ENCODE results near the gene CCDC60. TPM values are rescaled to one million over a fixed set of nuclear protein-coding genes. Genes with fewer than 3 reads are reported as not detected.
A peak's percentile ranks its signal among the peaks of the same experiment; 100 is the strongest.

CCDC60 gene
- total RNA-seq, 1 donor from 2014 or later: not detected

GRCh38 chr12:119540476-119540875 lies 205.9 kb downstream of the CCDC60 start:
- DNase-seq (ENCODE audit: low spot score): no peak

DNA sequence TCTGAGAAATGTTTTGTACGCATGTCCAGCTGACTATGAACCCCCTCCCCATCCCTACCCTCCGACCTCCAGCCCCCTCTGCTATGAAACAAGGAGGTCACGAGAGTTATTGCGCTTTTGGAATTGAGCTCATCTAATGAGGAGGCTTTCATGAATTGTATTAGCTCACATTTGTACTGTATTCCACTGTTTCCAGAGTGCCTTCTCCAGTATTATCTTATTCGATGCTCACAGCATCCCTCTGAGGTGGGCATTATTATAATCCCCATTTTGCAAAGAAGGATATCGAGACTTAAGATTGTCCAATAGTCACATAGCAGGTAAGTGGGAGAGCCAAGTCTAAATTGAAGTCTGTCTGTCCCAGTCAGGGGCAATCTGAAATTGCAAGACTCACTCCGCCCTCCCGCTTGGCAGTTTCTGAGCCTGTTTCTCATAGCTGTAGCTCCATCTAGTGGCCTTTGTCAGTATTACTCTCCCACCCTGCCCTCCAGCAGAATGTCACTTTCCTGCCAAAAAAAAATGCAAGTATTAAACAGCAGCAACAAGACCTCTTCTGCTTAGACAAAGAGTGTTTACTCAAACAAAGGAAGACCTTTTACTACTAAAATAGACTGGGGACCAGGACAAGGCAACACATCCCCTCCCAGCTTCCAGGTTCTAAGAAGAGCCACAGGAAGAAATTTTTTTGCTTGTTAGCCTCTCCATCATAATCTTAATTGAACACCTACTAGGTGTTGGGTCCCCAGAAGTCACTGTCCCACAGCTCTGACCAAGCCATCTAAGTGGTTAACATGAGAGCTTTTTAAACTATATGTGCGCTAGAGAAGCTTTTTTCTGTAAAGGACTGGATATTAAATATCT lies 210.5 kb downstream of the CCDC60 start:
- peak; percentile 54 for DNase-seq (ENCODE audit: low spot score)

DNA sequence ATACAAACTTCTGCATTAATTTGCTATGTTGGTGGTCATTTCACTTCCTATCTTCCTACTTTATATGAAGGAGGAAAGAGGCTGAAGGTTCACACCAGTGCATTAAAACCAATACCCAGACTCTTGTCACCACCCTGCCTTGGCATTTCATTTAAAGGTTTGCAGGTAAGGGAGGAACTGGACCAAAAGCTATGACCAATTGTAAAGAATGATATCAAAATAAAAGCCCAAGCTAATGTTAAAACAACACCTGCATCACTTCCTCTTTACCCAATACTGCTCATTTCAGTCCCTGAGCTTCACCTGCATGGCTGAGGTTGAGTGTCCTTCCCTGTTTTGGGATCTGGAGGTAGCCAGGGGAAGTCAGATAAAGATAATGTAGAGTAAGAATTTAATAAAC lies 211.8 kb downstream of the CCDC60 start:
- DNase-seq (ENCODE audit: low spot score): no peak

GRCh38 chr12:119547001-119547400 lies 212.5 kb downstream of the CCDC60 start:
- DNase-seq (ENCODE audit: low spot score): no peak

GRCh38 chr12:119556854-119557253 lies 222.3 kb downstream of the CCDC60 start:
- DNase-seq (ENCODE audit: low spot score): no peak

- DNase-seq (ENCODE audit: low spot score): no peak
Observed at GRCh38 chr12:119565404-119565803, 230.9 kb downstream of the CCDC60 start.

DNA sequence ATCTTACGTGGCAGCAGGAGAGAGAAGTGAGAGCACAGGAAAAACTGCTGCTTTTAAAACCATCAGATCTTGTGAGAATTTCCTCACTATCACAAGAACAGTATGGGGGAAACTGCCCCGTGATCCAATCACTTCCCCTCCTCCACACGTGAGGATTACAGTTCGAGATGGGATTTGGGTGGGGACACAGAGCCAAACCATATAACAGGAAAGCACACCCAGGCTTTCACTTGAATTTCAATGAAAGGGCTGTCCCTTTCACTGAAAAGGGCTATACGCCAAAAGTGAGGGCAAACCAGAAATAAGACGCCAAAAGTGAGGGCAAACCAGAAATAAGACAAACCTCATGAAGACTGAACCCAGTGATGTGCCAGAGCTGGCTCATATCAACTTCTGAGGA lies 236.2 kb downstream of the CCDC60 start:
- no peak for DNase-seq (ENCODE audit: low spot score)

DNA sequence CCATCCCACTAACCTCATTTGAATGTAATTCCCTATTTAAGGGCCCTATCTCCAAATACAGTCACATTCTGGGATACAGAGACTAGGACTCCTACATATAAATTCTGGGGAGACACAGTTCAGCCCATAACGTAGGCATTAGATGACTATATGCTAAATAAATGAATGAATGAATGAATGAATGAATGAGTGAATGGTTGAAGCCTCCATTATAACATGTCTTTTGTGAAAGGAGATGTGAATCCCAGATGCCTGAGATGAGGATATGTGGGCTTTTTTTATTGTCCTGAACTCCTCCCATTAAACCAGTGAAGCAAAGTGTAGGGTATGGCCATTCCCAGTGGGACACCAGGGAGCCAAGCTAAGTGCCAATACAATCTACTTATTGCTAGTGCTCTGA lies 238.6 kb downstream of the CCDC60 start:
- no peak for DNase-seq (ENCODE audit: low spot score)

DNA sequence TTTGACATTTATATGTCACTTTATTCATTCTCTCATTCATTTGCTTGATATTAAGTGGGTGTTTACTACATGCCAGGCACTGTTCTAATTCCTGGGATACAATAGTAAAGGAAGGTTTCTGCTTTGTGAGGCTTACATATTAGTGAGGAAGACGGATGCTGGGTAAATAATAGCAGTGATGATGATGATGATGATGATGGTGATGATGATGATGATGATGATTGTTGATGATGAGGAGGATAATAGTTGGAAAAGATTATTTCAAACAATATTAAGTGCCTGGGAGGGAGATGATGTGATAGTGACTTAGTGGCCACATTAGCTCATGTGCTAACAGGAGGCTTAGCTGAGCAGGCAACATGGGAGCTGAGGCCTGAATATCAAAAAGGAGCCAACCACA lies 239.7 kb downstream of the CCDC60 start:
- DNase-seq (ENCODE audit: low spot score): no peak

DNA sequence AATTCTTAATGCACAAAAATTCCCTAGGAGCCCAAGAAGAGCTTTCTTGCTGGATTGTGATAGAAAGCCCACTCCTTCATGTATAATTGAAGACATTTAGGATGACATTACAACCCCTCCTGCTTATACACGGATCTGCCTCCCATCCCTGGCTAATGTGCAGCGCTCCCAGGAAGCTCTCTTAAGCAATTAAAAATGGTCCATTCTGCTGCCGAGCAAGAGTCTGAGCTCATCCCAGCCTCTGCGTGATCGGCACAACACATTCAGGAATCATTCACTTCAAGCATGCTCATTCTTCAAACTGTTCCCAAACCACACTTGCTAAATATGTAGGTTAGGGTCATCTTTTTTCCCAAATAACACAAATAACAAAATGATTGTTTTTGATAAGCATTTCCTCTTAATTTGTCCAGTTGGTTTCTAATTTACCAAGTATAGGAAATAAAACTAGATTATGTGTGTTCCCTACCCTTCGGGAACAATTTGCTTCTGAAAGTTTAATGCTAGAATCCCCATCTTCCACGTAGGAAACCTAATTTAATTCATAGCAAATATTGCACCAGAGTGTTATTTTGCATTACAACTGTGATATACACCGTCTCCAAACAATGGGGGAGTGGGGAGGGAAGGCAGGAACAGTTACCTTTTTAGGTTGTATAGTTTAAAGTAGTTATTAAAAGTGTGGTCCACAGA lies 241.7 kb downstream of the CCDC60 start:
- no peak for DNase-seq (ENCODE audit: low spot score)

DNA sequence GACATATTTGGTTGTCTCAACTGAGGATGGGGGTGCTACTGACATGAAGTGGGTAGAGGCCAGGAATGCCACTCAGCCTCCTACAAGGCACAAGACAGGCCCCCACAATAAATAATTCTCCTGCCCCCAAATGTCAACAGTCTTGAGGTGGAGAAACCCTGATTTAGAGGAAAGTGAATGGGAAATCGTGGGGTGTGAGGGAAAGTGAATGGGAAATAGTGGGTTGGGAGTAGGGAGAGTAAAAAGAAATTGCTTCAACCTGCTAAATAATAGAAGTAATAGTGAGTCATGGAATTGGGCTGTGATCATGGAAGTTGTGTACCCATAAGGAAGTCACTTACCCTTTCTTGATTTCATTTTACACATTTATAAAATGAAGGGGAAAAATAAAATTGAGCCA lies 242.4 kb downstream of the CCDC60 start:
- no peak for DNase-seq (ENCODE audit: low spot score)

- DNase-seq (ENCODE audit: low spot score): no peak
Observed at GRCh38 chr12:119578112-119578511, 243.6 kb downstream of the CCDC60 start.

DNA sequence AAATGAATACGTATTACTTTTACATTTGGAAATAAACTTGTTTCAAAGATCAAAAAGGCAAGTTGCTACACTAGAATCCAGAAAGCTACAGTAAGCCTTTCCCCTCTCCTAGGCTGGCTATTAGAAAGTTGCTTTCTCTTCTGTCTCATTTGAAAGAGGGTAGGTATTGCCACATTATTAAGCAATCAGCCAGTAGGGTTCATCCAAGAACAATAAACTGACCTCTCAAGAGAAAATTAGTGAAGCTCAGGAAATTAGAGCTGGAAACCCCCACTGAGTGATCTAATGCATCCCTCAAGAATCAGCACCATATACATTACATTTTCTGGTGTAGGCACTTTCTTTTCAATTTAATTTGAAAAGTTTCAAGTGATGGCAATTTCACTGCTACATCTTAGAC lies 254.6 kb downstream of the CCDC60 start:
- DNase-seq (ENCODE audit: low spot score): no peak

- no peak for DNase-seq (ENCODE audit: low spot score)
Observed at GRCh38 chr12:119589634-119590033, 255.1 kb downstream of the CCDC60 start.

Other genes with a start within 250 kb of the CCDC60 start
- gene HSPB8, start 155.8 kb upstream of the CCDC60 start, total RNA-seq: 58.1 TPM